Measurements from ENCODE around the gene SCGB1D4.

Gene SCGB1D4

DNA sequence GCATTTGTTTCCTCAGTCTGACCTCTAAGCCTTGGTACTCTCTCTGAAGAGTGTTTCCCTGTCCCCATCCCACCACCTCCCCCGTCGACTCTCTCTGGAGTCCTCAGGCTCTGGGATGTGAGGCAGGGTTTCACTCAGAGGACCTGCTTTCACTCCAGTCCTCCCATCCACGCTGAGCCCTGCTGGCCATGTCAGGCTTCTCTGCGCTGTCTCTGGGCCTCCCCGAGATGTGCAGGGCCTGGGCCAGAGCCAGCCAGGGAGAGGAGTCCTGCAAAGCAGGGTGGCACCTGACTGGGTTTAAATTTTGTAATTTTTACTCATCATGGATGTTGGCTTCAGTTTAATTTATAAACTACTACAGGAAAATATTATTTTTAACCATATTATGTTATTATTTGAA is 25.6 kb downstream of the SCGB1D4 start:
- no peak for DNase-seq

GRCh38 chr11:62269654-62270278 is 29.1 kb downstream of the SCGB1D4 start, which contains the start of gene SCGB2A2:
Gene SCGB2A2, plus strand, starts transcription at chr11:62270158. Its CDS starts 59 bp downstream, at chr11:62270217.
- DNase-seq = no peak

DNA sequence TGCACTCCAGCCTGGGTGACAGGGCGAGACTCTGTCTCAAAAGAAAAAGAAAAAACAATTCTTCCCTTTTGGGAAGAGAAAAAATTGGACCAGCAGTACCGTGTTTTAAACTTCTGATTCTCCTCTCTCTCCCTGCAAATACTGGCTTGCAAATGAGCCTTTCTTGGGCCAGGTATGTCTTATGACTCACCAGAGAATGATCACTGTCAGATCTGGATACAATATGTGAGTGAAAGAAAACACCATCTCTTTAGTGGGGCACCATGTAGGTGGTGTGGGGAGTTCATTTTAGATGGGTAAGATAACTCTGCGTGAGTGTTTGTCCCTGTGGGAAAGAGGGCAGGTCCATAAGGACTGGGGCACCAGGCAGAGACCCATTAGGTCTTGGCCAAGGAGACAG is 31.3 kb downstream of the SCGB1D4 start:
- DNase-seq = no peak

DNA sequence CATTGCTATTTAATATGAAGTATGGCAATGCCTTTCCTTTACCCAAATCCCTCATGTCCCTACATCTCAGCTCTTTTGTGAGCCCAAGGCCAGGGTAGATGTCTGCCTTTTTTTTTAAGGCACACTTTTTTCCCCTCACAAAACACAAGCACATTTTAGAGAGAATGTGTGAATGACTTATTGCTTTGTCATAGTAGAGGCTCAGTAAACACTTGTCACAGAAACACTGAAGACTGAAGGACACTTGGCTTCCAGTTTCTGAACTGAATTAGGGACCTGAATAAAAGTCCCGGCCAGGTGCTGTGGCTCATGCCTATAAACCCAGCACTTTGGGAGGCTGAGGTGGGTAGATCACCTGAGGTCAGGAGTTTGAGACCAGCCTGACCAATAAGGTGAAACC is 31.8 kb downstream of the SCGB1D4 start:
- DNase-seq = no peak

- no peak for DNase-seq
These were observed 32.3 kb downstream of the SCGB1D4 start for GRCh38 chr11:62266558-62266957.

- no peak for DNase-seq
These were observed 34.9 kb downstream of the SCGB1D4 start for GRCh38 chr11:62264004-62264403.

GRCh38 chr11:62260261-62260953 is 38.5 kb downstream of the SCGB1D4 start:
- DNase-seq = no peak

DNA sequence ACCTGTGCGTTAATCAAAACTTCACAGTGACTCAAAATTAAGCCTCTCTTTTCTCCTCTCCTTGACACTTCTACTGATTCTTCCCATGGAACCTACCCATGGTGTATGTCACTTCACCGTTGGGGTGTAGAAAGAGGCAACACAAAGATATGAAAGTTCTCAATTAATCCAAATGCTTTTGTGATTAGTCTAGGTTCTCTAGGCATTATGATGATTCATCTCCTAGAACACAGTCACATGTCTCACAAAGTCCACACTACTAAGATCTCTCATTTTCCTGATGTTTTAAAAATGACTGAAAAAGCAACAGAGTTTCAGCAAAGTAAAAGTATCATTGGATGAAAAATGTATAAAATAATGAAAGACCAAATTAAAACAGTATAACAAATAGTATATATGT is 42.6 kb downstream of the SCGB1D4 start:
- no peak for DNase-seq

GRCh38 chr11:62253999-62254542 is 44.8 kb downstream of the SCGB1D4 start:
- no peak for DNase-seq

GRCh38 chr11:62251698-62252097 is 47.2 kb downstream of the SCGB1D4 start:
- DNase-seq = no peak
